GM12873 (cell line): Measurements from ENCODE around the gene KRT73.
A peak's percentile ranks its signal among the peaks of the same experiment; 100 is the strongest.

Source experiments
- TF ChIP-seq, protein P1 (sequence below): IDR thresholded peaks from 2 replicates; pipeline ENCODE4 v1.5.1; 2012; ENCODE audit warnings: low read depth, mild to moderate bottlenecking, moderate library complexity, low read length, control low read depth; ENCODE audit not compliant: insufficient read depth; ENCODE audit errors: missing control alignments

KRT73 gene

GRCh38 chr12:52566847-52567291 lies 51.5 kb downstream of the KRT73 start:
- TF ChIP-seq, protein P1, sequence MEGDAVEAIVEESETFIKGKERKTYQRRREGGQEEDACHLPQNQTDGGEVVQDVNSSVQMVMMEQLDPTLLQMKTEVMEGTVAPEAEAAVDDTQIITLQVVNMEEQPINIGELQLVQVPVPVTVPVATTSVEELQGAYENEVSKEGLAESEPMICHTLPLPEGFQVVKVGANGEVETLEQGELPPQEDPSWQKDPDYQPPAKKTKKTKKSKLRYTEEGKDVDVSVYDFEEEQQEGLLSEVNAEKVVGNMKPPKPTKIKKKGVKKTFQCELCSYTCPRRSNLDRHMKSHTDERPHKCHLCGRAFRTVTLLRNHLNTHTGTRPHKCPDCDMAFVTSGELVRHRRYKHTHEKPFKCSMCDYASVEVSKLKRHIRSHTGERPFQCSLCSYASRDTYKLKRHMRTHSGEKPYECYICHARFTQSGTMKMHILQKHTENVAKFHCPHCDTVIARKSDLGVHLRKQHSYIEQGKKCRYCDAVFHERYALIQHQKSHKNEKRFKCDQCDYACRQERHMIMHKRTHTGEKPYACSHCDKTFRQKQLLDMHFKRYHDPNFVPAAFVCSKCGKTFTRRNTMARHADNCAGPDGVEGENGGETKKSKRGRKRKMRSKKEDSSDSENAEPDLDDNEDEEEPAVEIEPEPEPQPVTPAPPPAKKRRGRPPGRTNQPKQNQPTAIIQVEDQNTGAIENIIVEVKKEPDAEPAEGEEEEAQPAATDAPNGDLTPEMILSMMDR: no peak

DNA sequence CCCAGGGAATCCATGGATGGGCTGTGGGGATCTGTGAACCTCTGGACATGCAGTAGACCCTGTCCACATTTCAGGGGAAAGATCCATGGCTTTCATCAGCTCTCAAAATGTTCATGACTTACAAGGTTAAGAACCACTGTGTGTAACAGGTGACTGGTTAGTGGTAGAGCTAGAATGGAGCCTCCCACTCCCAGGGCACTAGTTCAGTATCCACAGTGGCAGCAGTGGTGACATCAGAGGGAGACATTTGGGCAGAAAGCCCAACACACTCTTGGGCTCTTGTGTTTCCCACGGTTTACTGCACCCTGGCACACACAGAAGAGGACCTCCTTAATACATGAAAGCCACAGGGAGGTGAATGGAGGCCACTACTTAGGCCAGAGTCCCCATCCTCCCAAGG lies 53.8 kb downstream of the KRT73 start:
- TF ChIP-seq, protein P1: no peak

DNA sequence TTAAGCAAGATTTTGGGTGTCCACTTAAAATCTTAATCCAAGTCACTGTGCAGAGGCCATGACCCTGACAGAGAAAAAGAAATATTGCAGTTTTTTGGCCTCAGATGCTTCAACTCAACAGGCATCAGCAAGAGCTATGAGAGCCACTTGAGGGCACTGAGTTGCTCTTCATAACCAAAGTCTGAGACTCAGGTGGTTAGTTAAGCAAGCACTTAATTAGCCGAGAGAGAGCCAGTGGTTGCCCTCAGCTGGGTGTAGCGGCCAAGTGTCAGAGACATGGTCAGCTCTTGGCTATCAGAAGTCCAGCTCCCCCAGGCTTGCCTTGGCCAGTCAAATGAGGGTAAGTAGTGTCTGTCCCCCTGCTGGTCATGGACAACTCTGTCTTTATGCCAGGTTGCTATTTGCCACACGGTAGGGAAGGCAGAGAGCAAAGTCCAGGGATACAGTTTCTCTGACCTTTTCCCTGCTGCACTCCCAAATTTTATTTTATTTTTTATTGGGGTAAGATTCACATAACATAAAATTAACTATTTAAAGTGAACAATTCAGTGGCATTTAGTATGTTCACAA lies 56.4 kb downstream of the KRT73 start:
- TF ChIP-seq, protein P1: peak; percentile 35

DNA sequence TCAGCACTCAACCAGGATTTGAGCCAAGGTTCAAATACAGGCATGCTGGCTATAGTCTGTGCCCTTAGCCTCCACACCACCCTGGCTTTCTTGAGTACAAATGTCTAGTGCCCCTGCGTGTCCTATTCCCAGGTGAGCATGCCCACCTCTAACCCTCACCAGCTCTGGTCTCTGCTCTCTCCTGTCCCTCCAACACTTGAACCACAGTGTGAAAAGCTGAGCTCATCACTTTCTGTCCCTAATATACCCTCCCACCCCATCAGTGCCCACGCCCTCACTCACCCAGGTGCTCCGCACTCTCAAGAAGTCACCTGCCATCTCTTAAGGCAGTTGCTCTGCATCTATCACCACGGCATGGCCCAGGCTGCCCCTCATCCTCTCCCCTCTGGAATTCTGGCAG lies 58.4 kb downstream of the KRT73 start:
- TF ChIP-seq, protein P1: no peak

DNA sequence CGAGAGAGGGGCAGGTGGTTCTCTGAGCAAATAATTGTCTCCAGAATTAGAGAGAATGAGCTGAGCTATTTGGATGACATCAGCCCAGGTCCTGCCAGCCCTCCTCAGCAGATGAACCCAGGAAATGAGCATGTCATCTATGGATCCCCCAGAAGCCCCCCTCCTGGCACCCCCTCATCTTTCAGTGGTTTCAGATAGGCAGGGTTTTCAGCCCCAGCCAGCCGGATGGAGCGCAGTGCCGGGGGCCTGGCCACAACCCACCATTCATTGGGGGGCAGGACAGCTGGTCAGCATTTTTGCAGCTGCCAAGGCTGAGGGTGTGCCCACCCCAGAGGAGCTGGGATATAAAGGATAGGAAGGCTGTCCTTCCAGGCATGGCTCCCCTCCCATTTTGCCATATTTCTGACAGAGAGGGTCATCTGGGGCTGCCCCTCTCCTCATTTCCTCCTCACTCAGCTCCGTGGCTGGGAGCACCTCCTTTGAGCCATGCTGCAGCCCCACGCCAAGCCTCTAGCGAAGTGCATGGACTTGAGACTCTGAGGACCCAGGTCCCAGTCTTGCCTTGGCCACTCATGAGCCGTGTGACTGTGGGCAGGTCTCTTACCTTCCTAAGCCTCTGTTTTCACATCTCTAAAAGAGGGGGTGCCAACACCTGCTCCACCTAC lies 59.4 kb downstream of the KRT73 start:
- TF ChIP-seq, protein P1: no peak
